HG02938 (cell line): ENCODE results near the gene PPP3CB.

ENCODE experiments used
- ATAC-seq: cut with Tn5 transposase; IDR thresholded peaks from one replicate; pipeline ENCODE4 v1.9.1; 2021; ENCODE audit warnings: mild to moderate bottlenecking, moderate library complexity; ENCODE audit not compliant: unreplicated experiment

PPP3CB gene

DNA sequence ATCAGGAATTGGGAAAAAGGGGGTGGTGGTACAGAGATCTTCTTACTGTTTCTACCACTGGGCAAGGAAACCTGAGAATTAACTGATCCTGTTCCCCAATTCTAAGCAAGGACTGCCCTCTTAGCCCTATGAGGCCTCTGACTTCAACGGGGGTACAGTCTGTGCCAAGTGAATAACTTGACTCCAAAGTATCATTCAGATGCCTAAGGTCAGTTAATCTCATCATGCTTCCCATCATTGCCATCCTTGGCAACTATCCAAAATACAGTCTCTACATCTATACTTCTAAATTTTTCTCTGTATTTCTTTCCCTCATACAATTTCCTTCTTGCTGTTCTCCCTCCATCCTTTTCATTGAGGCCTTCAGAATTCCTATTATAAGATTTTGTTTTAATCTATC, 10.5 kb downstream of the PPP3CB start:
- no peak for ATAC-seq

DNA sequence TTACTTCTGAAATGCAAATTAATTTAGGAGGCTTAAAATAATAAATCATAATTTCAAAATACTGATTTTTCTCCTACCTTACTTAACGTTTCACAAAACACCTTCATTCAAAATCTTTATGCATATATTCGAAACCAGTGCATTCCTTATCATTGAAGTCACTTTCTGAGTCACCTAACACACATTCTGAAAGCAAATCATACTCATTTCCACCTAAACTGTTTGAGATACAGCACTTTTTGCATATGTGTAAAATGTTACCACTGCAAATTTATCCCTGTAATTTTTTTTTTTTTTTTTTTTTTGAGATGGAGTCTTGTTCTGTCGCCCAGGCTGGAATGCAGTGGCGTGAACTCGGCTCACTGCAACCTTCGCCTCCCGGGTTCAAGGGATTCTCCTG, 15.7 kb downstream of the PPP3CB start:
- peak; percentile 59 for ATAC-seq

- ATAC-seq = no peak
These were observed 17.2 kb downstream of the PPP3CB start for GRCh38 chr10:73478636-73479035.

- no peak for ATAC-seq
These were observed 24.6 kb downstream of the PPP3CB start for GRCh38 chr10:73471226-73471625.

GRCh38 chr10:73469579-73469978, 26.2 kb downstream of the PPP3CB start:
- no peak for ATAC-seq

GRCh38 chr10:73467206-73467605, 28.6 kb downstream of the PPP3CB start:
- no peak for ATAC-seq

- no peak for ATAC-seq
These were observed 29.7 kb downstream of the PPP3CB start for GRCh38 chr10:73465978-73466726.

DNA sequence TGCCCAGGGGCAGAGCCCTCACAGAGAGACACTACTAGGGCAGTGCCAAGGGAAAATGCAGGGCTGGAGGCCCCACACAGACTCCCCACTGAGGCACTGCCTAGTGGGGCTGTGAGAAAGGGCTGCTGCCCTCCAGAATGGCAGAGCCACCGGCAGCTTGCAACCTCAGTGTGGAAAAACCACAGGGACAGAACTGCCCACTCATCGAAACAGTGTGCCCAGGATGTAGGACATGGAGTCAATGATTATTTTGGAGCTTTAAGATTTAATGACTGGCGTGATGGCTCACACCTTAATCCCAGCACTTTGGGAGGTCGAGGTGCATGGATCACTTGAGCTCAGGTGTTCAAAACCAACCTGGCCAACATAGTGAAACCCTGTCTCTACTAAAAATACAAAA, 34.9 kb downstream of the PPP3CB start:
- ATAC-seq = no peak

- no peak for ATAC-seq
These were observed 36.0 kb downstream of the PPP3CB start for GRCh38 chr10:73459683-73460314.

DNA sequence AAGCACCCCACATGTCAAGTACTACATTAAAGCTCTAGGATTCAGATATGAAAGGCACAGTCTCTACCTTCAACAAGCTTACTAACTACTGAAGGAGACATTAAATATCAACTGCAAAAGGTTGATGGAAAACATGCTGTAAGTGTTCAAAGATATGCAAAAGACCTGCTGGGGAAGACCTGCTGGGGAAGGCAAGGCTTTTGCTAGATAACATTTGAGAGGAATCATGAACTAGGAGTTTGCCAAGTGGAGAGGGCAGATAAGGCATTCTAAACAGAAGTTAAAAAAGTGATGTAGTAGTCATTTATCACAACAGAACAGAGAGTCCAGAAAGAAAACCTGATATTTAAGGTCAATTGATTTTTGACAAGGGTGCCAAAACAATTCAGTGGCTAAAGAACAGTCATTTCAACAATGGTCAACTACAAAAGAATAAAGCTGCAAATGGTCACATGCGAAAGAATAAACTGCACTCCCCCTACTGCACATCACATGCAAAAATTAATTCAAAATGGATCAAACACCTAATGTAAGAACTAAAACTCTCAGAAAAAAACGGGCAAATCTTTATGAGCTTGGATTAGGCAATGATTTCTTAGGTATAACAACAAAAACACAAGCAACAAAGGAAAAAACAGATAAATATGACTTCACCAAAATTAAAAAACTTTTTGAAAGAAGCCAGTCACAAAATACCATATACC, 39.5 kb downstream of the PPP3CB start:
- no peak for ATAC-seq

GRCh38 chr10:73449113-73449512, 46.7 kb downstream of the PPP3CB start:
- ATAC-seq = no peak

GRCh38 chr10:73448384-73448783, 47.4 kb downstream of the PPP3CB start:
- no peak for ATAC-seq

DNA sequence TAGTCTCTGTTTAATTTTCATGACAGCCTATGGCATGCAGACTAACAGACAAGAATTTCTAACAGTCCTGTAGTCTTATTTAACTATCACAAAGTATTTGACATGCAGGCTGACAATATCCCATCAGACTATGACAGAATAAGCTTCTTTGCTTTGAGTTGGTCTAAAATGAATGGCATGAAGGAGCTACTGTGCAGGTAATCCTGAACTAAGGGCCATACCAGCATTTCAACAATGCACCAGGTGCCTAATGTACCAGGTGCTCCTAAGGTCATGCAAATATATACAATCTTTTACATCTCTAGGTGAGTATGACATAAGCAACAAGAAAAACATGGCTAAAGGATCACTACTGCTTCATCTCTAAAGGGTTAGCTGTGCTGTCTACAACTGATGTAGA, 48.9 kb downstream of the PPP3CB start:
- ATAC-seq = no peak

DNA sequence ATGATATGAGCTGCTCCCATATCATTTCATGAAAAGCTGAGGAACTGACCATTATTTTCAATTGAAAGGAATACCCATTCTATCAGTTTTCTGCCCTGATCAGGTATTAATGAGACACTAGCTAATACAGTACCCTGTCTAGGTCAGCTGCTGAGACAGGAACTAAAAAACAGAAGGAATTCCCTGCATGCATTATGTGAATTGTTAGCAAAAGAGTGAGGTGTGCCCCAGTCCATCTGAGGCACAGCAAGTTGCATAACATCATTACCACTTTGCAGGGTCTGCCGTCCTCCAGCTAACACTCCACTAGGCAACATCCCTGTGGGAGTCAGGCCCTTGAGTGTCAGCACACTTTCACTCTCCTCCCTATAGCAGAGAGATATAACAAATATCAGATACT, 51.4 kb downstream of the PPP3CB start:
- no peak for ATAC-seq

- ATAC-seq = no peak
These were observed 56.1 kb downstream of the PPP3CB start for GRCh38 chr10:73439605-73440312.

DNA sequence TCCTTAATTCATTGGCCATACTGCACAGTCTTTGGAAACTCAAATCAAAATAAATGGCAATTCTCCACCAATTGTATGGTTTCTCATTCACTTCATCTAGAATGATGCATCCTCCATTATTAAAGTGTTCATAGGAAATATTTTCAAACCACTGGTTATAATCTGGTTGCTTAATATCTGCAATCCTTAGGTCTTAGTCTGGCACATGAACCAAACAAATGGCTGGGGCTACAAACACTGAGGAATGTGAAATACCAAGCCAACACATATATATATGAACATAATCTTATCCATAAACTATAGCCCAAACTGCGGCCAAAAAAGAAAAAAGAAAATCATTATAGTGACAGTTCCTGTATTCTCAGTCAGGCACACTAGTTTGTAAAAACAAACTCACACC, 56.8 kb downstream of the PPP3CB start:
- no peak for ATAC-seq

DNA sequence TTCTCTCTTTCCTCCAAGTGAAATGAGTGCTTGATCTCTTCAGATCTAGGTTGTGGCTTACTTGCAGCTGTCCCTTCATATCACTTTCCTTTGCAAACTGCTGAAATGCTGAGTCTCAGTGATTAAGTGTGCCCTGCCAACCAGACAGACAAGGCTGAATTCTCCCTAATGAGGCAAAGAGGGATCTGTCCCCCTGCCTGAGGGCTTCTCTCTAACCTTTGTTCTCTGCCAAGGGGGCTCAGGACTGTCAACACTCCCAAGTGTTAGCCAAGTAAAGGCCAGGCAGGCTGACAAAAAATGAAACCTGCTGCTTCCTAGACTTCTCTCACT, 62.3 kb downstream of the PPP3CB start, which contains the start of gene MSS51:
MSS51 (minus strand) TSS at position 24 of the 330 bp plus-strand sequence. CDS start 5,277 bp downstream, outside the sequence.
- no peak for ATAC-seq

GRCh38 chr10:73432646-73433537, 62.9 kb downstream of the PPP3CB start:
- ATAC-seq = no peak

DNA sequence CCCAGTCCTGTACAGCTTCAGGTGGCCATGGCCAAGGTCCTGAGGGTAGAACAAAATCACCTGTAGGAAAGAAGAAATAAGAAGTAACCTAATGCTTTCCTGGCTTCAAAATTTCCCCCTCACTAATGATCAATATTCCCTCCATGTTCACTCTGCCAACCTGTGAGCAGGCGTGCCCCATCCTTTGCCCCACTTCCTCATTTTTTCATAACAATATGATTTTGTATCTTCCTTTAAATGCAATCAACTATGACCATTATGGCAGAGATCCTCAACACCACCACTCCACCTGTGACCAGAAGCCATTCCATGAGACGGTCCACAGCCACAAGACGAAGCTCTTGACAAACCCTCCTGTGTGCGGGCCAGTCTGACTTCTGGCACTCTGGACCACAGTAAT, 69.5 kb downstream of the PPP3CB start:
- ATAC-seq = no peak

GRCh38 chr10:73424478-73424877, 71.3 kb downstream of the PPP3CB start:
- ATAC-seq = no peak
